NCI-H1694 (cell line): ENCODE data around the gene RHOT2.
A peak's percentile ranks its signal among the peaks of the same experiment; 100 is the strongest.

Experiments
- DNase-seq: peaks from one replicate; lab custom pipeline; 2025; lab: John Stamatoyannopoulos, UW

Gene RHOT2

GRCh38 chr16:667780-668518, at the start of gene RHOT2:
TSS of gene RHOT2 (plus strand) at chr16:668132. CDS start at chr16:668200, 68 bp downstream.
- peak; percentile 43 for DNase-seq

GRCh38 chr16:619476-620100, 48.3 kb upstream of the RHOT2 start:
- no peak for DNase-seq

DNA sequence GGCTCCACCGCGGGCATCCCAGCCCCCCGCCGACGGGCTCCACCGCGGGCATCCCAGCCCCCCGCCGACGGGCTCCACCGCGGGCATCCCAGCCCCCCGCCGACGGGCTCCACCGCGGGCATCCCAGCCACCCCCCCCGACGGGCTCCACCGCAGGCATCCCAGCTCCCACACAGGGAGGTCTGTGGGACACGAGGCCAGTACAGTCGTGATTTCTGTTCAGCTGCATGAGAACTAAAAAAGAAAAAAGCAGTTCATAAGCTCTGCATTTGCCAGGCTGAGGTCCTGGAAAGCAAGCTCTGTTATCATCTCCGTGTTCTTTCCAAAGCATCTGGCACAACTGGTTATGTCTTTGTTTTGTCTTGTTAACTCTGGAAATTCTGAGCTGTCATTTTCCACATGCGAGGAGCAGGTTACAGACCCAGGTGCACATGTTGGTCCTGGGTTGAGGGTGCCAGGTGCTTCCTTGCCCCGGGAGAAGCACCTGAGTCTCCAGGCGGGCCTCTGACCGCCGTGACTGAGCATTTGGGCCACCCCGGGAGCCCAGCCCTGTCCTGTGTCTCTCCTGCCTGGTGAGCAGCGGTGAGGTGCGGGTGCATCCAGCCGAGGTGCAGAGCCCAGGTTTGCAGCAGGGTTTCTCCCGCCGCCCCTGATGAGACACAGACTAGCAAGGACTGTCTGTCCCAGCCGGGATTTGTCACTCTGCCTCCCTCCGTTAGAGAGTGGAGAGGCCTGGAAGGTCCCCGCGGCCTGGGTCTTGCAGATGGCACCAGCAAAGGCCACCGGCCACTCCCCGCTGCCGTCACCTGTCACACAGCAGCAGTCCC, 47.0 kb upstream of the RHOT2 start:
- DNase-seq, result no peak

- DNase-seq, result no peak
Measured at GRCh38 chr16:621526-622105, 46.3 kb upstream of the RHOT2 start.

DNA sequence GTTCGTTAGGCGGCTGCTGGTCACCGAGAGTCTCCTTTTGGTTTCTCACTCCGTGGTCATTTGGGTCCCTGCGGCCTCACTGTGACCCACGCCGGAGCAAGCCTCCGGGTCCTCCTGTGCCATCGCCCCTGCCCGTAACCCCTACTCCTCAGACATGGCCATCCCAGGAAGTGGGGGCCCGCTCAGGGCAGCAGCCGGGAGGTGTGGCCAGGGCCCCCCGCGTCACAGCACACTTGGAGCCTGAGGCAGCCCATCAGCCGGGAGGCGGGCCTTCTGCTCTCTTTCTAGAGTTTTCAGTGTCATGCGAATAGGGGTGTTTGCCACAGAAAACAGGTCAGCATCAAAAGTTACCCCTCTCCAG, 45.0 kb upstream of the RHOT2 start:
- no peak for DNase-seq

DNA sequence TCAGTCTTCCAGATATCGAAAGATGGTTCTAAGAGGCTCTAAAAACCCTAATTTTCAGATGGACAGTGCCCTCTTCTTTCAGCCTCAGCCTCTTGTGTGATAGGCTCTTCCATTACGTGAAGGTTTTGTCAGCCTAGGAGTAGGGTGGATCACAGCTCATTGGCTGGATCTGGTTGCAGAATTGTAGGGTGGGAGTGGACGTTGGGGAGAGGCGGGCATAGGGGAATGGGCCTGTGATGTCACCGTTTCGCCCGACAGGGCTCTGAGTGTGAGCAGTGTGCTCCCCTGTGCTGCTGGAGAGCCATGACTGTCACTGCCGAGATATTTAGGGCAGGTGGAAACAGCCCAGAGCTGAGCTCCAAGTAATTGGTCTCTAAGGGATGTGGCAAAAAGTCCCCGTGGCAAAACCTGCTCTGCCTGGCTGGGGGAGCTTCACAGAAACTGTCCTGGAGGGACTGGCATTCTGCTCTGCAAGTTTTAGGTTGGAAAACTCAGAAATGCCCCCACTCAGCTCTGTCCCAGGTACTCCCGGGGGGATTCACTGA, 43.3 kb upstream of the RHOT2 start:
- no peak for DNase-seq

- no peak for DNase-seq
Measured at GRCh38 chr16:625117-625976, 42.6 kb upstream of the RHOT2 start.

GRCh38 chr16:625977-626765, 41.8 kb upstream of the RHOT2 start:
- DNase-seq, result no peak

DNA sequence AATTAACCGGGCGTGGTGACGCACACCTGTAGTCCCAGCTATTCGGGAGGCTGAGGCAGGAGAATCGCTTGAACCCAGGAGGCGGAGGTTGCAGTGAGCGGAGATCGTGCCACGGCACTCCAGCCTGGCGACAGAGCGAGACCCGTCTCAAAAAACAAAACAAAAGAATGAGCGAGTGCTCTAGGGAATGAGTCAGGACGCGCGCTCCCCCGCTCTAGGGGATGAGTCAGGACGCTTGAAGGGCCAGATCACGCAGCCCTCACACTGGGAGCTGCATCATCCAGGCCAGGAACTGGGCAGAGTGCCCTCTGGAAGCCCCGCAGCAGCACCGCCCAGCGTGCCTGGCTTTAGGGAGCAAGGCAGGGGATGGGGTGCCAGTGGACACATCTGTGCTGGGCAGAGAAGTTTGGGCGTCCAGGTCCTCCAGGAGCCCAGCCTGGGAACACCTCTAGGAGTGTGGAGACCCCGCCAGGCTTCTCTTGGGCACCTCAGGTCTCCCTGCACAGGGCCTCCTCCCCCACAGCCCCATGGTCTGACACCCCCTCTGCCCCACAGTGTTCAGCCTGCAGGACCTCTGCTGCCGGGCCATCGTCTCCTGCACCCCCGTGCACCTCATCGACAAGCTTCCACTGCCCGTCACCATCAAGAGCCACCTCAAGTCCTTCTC, 41.0 kb upstream of the RHOT2 start:
- no peak for DNase-seq

DNA sequence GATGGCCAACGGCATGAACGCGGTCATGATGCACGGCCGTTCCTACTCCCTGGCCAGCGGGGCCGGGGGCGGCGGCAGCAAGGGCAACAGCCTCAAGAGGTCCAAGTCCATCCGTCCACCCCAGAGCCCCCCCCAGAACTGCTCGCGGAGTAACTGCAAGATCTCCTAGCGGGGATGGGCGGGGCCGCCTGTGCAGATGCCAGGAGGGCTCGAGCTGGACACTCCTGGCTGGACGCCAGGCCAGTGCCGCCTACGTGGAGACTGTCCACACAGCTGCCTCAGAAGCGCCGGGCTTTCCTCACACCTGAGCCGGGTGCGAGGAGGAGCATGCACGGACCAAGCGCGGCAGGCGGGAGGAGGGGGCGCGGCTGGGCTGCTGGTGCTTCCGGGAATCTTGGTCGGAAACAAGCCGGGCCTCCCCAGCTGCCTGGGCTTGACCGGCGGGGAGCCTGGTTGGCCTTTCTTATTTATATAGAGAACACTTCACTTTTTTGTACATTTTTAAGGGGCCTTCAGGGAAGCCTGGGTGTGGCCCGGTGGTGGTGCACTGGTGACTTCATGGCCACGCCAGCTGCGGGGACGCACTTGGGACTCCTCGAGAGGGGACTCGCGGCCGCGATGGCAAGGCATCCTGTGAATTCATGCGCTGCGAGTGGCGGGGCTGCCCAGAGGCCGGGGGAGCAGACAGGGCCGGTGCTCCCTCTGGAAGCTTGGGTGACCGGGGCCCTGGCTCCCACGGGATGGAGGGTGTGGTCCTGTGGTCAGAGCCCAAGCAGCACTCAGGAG, 40.3 kb upstream of the RHOT2 start:
- no peak for DNase-seq

GRCh38 chr16:628321-629061, 39.4 kb upstream of the RHOT2 start:
- no peak for DNase-seq

GRCh38 chr16:629185-629832, 38.6 kb upstream of the RHOT2 start:
- no peak for DNase-seq

DNA sequence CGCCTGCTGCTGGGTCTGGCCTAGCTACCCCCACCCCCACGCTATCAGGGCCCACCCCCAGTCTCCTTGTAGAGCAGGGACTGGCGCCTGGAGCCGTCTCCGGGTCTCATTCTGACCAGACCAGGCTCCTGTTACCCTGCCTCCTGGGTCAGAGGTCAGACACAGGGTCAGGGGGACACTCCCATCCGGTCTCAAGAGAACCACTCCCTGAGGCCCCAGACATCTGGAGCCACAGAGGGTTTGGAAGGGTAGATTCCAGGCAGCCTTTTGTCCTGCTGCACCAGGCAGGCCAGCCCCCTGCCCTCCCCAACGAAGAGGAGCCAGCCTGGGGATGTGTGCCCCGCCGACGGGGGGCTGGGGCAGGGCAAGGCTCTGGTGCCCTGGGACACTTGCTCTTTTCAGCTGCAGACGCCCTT, 38.1 kb upstream of the RHOT2 start:
- no peak for DNase-seq

GRCh38 chr16:630249-630814, 37.6 kb upstream of the RHOT2 start:
- DNase-seq, result no peak

- no peak for DNase-seq
Measured at GRCh38 chr16:630815-631405, 37.0 kb upstream of the RHOT2 start, which contains the start of gene WFIKKN1. TSS of gene WFIKKN1 (plus strand) at chr16:630985. CDS start at chr16:631254, 269 bp downstream.

DNA sequence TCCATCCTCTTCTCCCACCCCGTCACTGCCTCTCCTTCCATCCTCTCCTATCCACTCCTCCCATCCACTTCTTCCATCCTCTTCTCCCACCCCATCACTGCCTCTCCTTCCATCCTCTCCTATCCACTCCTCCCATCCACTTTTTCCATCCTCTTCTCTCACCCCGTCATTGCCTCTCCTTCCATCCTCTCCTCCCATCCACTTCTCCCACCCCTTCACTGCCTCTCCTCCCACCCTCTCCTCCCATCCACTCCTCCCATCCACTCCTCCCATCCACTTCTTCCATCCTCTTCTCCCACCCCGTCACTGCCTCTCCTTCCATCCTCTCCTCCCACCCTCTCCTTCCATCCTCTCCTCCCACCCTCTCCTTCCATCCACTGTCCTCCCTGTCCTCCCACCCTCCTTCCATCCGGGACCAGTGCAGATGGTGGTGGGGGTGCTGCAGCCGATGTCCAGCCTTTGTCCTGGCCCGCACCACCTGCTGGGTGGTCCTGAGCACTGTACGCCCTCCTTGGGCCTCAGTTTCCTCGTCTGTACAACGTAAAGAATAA, 36.0 kb upstream of the RHOT2 start:
- DNase-seq, result no peak
